Activated CD4-positive, CD25-positive, alpha-beta regulatory T cell treated with anti-CD3 and anti-CD28 coated beads, Interleukin-2, amount 50 U/mL, for 72 hours (primary cell): ENCODE measurements around the gene SPTSSA.
A peak's percentile ranks its signal among the peaks of the same experiment; 100 is the strongest.
"Not testable (repeated sequence)": the region's sequence is repeated elsewhere in the genome, so short reads cannot be mapped to it uniquely, and the experiment has no call there.

Experiments used
- DNase-seq: peaks from one replicate; pipeline ENCODE4 v3.0.0; 2021

Gene SPTSSA

GRCh38 chr14:34462132-34462893, at the start of gene SPTSSA:
Gene SPTSSA (minus strand): TSS chr14:34462240. CDS start chr14:34462207, 33 bp downstream.
- DNase-seq = peak; percentile 89

GRCh38 chr14:34507884-34508283, 45.8 kb upstream of the SPTSSA start:
- DNase-seq = no peak

- no peak for DNase-seq
Measured at GRCh38 chr14:34507459-34507858, 45.4 kb upstream of the SPTSSA start.

GRCh38 chr14:34505124-34505491, 43.1 kb upstream of the SPTSSA start:
- DNase-seq = not testable (repeated sequence)

GRCh38 chr14:34504027-34504426, 42.0 kb upstream of the SPTSSA start:
- not testable (repeated sequence) for DNase-seq

GRCh38 chr14:34502545-34503225, 40.6 kb upstream of the SPTSSA start:
- no peak for DNase-seq

- DNase-seq = no peak
Measured at GRCh38 chr14:34502001-34502400, 40.0 kb upstream of the SPTSSA start.

- no peak for DNase-seq
Measured at GRCh38 chr14:34501004-34501580, 39.1 kb upstream of the SPTSSA start.

GRCh38 chr14:34498684-34499412, 36.8 kb upstream of the SPTSSA start:
- DNase-seq = no peak

- DNase-seq = no peak
Measured at GRCh38 chr14:34496679-34497513, 34.9 kb upstream of the SPTSSA start.

GRCh38 chr14:34496007-34496678, 34.1 kb upstream of the SPTSSA start:
- no peak for DNase-seq

GRCh38 chr14:34489324-34489723, 27.3 kb upstream of the SPTSSA start:
- DNase-seq = no peak

GRCh38 chr14:34488528-34488927, 26.5 kb upstream of the SPTSSA start:
- no peak for DNase-seq

GRCh38 chr14:34484726-34485125, 22.7 kb upstream of the SPTSSA start:
- DNase-seq = no peak

GRCh38 chr14:34482463-34482862, 20.4 kb upstream of the SPTSSA start:
- DNase-seq = no peak

- no peak for DNase-seq
Measured at GRCh38 chr14:34479694-34480093, 17.7 kb upstream of the SPTSSA start.

GRCh38 chr14:34478261-34478660, 16.2 kb upstream of the SPTSSA start:
- no peak for DNase-seq

- not testable (repeated sequence) for DNase-seq
Measured at GRCh38 chr14:34476036-34476435, 14.0 kb upstream of the SPTSSA start.

- DNase-seq = no peak
Measured at GRCh38 chr14:34475163-34475562, 13.1 kb upstream of the SPTSSA start.

GRCh38 chr14:34474187-34474679, 12.2 kb upstream of the SPTSSA start:
- no peak for DNase-seq

GRCh38 chr14:34472706-34473279, 10.8 kb upstream of the SPTSSA start:
- no peak for DNase-seq
